ENCODE data around the gene MAGEC1.
A peak's percentile ranks its signal among the peaks of the same experiment; 100 is the strongest.

The MAGEC1 gene

GRCh38 chrX:141917801-141918200, 14.1 kb downstream of the MAGEC1 start:
- TF ChIP-seq CTCF (conservative IDR thresholded peaks at IDR 0.05) (no peak), ZFX (IDR thresholded peaks at IDR 0.05) (no peak)
- no peak overlapping the region for H3K27ac ChIP-seq

- TF ChIP-seq ZFX (IDR thresholded peaks at IDR 0.05) (no peak), CTCF (conservative IDR thresholded peaks at IDR 0.05) (no peak)
- no peak overlapping the region for H3K27ac ChIP-seq
These were observed 20.6 kb downstream of the MAGEC1 start for GRCh38 chrX:141924293-141924692.

- TF ChIP-seq ZFX (IDR thresholded peaks at IDR 0.05) (no peak), CTCF (conservative IDR thresholded peaks at IDR 0.05) (no peak)
- no peak overlapping the region for H3K27ac ChIP-seq
These were observed 24.7 kb downstream of the MAGEC1 start for GRCh38 chrX:141928432-141928831.

- no peak overlapping the region for H3K27ac ChIP-seq
- TF ChIP-seq CTCF (conservative IDR thresholded peaks at IDR 0.05): no peak
These were observed 30.5 kb downstream of the MAGEC1 start for GRCh38 chrX:141934059-141934641.

GRCh38 chrX:141935645-141936044, 32.0 kb downstream of the MAGEC1 start:
- no peak overlapping the region for H3K27ac ChIP-seq

GRCh38 chrX:141936080-141936479, 32.4 kb downstream of the MAGEC1 start:
- H3K27ac ChIP-seq: no peak overlapping the region
- TF ChIP-seq ZFX (IDR thresholded peaks at IDR 0.05) (no peak), CTCF (conservative IDR thresholded peaks at IDR 0.05) (peak; percentile 57)

More at GRCh38 chrX:141935645-141936044, 32.0 kb downstream of the MAGEC1 start:
- TF ChIP-seq ZFX (IDR thresholded peaks at IDR 0.05) (no peak), CTCF (conservative IDR thresholded peaks at IDR 0.05) (no peak)

- TF ChIP-seq CTCF (conservative IDR thresholded peaks at IDR 0.05) (no peak), ZFX (IDR thresholded peaks at IDR 0.05) (no peak)
- no peak overlapping the region for H3K27ac ChIP-seq
These were observed 37.5 kb downstream of the MAGEC1 start for GRCh38 chrX:141941234-141941633.

All from C4-2B (cell line).